Measurements from ENCODE around the gene KLC4.
A peak's percentile ranks its signal among the peaks of the same experiment; 100 is the strongest.
"Not testable (repeated sequence)": the region's sequence is repeated elsewhere in the genome, so short reads cannot be mapped to it uniquely, and the experiment has no call there.

Gene KLC4

DNA sequence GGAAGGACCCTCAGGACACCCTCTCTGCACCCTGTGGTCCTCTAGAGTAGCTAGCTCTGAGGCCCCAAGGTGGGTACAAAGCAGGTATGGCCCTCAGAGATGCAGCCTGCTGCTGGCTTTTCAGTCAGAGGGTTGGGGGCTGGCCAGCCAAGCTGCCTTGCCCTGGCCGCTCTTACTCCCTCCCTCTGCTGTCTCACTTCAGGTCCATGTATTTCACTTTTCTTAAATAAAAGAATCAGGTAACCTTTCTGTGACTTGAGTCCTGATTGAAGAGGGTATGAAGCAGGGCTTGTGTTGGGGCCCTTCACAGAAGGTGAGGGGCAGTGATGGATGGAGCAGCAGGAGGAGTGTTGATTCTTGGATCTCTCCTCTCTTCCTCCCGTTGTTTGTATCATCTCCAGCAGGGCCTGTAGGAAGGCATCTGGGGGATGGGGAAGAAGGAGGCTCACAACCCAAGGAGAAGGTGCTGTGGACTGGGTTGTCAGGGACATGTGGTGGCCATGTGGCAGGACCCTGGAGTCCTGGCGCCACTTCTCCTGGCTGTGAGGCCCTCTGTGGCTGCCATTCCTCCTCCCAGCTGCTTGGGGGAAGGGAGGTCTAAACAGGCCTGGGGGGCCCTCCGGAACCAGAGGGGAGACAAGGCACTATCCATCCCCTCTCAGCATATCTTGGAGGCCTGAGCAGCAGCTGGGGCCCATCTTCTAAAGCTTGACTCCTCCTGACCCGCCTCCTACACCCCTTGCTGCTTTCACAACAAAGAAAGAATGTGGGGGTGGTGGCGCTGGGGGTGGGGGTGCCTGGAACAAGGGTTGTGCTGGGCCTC lies 15.6 kb downstream of the KLC4 start:
- DNase-seq = no peak

DNA sequence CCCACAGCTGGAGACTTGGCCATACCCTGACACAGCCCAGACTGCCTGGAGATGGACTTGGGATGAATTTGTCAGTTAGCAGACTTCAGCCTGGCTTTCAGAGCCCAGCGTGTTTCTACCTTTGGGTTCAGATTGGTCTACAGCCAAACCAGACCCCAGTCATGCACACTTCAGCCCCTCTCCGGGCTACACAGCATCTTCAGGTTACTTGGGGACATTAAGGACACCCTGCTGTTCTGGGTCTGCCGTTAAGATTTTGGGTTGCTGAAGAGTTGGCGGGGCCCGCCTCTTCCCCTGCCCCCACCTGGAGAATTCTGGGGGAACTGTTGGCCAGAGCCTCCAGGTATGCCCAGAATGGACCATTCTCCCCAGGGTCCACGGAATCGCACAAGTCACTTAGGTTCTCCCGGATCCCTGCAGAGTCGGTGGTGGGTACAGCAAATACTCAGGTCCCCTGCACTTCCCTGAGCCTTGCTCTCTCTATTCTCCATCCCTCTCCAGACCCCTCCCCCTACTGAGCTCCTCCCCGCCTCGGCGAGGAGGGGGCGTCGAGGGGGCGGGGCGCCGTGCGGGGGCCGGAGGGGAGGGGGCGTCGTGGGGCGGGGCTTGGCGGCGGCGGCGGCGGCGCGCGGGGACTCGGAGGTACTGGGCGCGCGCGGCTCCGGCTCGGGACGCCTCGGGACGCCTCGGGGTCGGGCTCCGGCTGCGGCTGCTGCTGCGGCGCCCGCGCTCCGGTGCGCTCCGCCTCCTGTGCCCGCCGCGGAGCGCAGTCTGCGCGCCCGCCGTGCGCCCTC lies 16.4 kb downstream of the KLC4 start, which contains the start of gene PTK7:
Gene PTK7 (plus strand): TSS at position 645 of the 794 bp plus-strand sequence. CDS start 175 bp downstream, outside the sequence.
- peak; percentile 51 for DNase-seq

DNA sequence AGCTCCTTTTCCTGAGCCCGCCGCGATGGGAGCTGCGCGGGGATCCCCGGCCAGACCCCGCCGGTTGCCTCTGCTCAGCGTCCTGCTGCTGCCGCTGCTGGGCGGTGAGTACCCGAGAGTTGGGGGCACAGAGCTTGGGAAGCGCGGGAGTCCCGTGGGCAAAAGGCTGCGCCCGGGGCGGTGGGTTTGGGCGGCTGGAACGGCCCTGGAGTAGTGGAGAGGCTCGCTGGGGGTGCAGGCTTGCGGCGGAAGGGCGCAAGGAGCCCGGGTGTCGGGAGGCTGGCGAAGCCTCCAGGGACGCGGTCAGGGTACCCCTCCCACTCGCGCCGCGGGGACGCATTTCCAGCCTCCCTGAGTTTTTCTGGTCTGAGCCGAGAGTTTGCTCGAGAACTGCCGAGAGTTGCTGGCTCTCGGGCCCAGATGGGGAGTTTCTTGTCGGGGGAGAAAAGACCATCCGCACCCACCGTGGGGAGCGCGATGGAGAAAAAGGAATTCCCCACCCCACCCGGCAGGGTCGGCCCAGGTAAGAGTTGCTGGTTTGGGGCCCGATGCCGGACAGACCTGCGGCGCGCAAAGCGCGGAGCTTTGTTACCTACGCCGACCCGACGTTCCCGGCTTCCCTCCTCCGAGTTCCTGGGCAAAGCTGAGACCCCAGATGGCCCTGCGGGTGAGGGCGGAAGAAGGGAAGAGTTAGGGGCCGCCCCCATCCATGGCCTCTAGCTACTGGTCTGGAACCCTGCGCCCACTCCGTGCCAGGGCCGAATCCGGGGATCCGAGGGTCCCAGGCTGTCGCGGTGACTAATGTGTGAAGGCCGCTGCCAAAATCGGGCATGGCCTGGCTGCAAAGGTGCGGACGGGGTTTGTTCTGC lies 17.3 kb downstream of the KLC4 start:
- DNase-seq = no peak

DNA sequence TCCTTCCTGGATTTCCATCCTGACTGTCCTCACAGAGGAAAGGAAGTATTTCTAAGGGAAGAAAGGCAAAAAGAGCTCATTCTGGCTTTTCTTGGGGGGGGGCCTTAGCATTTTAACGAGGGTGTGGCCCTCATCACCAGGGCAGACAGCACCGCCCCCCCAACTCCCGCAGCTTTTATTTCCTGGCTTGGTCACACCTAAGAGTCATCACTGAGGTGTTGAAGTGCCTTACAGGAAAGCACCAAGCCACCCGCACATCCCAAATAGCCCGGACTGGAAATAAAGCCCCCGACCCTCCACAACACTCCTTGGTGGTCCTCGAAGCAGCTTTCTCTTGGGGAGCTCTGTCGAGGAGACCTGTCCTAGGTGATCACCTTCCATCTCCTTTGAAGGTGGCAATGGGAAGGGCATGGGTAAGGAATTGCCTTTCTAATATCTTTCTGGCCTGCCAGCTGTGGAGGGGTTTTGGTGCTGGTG lies 17.9 kb downstream of the KLC4 start:
- DNase-seq = no peak

DNA sequence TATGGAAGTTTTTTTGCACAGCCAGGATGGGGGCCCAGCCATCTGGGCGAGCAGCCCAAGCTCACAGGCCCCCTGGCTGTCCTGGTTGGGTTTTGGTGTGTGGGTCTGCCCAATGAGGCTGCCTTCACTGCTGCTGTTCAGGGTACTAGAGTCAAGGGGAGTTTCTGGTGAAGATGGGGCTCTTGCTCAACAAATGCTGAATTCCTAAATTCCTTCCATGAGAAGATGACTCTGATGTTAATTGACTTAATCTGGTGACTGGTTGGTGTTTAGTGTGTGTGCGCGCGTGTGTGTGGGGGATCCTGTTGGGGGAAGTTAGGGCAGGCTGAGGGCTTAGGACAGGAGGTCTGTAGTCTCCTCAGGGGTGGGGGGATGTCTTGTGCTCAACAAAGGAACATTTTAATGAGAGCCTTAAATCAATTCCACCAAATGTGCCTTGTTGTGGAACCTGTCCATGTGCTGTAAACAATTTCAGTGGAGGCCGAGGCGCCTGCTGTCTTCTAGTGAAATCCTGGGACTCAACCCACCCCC lies 18.6 kb downstream of the KLC4 start:
- no peak for DNase-seq

DNA sequence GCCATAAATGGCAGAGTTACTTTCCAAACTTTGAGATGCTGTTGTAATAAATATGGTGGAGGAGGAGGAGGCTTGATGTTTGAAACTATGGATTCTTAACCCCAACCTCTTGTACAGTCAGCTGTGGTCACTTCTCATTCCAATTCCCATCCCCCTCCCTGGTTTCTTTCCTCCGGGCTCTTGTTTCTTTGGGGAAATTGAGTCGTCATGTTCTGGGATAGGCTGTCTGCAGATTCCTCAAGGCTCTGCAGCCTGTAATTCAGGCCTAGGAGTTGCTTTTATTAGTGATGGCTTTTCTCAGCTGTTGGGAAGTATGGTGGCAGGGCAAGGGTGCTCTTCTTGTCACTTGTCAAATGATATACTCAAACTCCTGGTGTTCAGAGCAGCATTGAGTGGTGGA lies 19.3 kb downstream of the KLC4 start:
- no peak for DNase-seq

DNA sequence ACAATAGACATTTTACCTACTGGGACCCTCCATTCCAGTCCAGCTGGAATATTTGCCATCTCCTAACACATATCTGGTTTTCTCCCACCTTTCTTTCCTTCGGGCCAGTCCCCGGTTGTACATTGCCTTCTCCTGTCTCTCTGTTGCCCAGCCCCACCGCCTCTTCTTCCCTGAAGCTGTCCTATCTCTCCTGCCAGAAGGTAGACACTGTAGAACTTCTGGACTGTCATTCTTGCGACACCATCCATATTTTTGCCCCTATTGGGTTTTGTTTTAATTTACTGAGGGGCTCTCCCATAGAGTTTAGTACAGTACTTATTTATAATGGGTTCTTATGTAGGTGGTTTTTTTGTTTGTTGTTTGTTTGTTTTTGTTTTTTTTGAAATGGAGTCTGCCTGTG lies 21.6 kb downstream of the KLC4 start:
- DNase-seq = no peak

DNA sequence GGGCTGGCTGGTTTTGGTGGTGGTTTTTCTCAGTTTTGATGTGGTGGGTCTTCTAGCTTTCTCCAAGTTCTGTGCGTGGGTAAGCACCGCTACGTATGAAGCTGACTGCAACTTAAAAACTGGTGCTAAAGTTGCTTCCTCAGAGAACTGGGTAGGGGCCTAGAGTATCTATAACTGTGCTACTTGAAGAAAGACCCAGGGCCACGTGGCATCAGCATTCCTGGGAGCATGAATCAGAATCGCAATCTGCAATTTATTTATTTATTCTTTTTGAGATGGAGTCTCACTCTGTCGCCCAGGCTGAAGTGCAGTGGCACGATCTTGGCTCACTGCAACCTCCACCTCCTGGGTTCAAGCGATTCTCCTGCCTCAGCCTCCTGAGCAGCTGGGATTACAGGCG lies 22.5 kb downstream of the KLC4 start:
- not testable (repeated sequence) for DNase-seq

DNA sequence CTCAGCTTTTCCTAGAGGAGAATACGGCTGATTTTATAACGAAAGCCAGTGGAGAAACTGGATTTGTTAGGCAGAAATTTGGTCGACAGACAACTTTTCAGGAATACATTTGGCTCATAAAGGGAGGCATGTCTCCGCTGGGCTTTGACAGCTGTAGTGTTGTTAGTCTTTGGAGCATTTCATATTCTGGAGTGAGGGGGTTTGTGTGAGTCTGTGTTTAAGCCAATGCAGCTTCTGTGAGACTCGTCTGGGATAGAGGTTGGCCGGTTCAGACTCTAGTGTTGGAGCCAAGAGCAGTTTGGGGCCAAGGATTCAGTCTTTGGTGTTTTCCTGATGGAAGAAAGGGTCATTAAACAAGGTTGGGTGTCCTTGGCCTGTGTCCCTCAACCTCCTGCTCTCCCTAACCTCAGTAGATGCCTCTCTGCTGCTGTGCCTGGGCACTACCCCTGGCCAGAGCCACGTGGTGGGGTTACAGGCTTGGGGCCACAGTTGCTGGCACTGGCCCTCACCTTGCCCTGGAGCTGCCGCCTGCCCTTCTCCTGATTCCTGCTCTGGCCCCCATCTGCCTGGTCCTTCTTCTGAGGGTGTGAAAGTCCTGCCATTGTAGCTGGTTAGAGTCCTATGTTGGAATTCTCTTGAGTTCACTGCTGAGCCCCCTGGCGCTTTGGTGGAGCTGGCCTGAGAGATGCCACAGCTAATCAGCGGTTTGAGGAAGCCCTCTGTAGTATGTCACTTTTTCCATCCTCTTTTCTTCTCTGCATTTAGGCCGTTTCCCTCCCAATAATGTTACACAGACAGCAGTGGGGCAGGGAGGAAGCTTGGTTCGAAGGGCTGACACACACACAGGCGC lies 23.6 kb downstream of the KLC4 start:
- no peak for DNase-seq

DNA sequence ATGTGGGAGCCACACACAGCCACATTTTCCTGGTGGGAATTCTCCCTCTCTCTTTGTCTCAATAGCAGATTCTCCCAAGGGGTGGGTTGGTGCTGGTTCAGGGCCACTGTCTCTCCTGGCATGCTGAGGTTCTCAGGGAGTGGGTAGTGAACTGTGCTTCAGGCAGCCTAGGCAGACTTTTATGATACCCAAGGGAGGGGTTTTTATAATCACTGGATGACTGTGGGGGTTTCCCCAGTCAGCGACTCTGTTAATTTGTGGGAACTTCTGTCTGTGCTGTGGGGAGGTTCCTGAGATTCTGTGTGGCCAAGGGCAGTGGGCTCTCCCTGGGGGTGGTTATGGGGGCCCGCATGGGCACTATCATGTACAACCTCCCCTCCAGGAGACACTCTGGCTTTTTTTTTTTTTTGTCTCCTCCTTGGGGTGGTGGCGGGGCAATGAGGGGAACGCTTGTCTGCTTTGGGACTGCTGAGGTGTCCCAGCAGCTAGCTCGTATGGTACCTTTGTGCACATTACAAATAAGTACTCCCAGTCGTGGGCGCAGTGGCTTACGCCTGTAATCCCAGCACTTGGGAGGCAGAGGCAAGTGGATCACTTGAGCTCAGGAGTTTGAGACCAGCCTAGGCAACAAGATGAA lies 26.7 kb downstream of the KLC4 start:
- peak; percentile 33 for DNase-seq

DNA sequence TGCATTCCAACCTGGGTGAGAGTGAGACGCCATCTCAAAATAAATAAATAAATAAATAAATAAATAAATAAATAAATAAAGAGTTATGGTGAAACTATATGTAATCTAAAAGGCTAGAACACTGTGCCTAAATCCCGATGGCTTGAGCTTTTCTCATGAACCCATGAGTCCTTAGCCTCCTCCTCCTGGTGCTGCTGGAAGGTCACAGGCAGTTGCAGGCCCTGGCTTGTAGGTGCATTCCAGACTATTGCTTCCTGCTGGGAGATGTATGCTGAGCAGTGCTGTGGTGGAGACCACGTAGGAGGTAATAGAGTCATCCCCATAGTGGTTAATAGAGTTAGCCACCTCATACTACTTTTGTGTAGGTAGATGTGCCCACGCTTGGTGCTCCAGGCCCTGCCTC lies 29.2 kb downstream of the KLC4 start:
- no peak for DNase-seq

DNA sequence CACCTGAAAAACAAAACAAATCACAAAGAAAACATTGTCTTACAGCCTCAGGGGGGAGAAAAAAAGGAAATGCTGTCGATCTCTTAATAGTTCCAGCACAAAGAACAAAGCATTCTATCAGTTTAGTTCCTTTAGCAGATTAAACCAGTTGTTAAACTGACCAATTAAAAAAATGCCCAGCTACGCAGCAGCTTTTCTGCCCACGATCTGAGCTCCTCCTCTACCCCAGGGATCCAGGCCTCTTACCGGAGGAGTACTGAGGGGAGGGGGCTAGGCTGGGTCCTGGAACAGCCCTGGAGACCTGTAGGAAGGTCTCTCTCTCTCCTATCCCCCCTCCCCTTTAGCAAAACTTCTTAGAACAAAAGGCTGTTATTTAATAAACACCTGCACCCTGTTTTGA lies 30.0 kb downstream of the KLC4 start:
- DNase-seq = no peak

DNA sequence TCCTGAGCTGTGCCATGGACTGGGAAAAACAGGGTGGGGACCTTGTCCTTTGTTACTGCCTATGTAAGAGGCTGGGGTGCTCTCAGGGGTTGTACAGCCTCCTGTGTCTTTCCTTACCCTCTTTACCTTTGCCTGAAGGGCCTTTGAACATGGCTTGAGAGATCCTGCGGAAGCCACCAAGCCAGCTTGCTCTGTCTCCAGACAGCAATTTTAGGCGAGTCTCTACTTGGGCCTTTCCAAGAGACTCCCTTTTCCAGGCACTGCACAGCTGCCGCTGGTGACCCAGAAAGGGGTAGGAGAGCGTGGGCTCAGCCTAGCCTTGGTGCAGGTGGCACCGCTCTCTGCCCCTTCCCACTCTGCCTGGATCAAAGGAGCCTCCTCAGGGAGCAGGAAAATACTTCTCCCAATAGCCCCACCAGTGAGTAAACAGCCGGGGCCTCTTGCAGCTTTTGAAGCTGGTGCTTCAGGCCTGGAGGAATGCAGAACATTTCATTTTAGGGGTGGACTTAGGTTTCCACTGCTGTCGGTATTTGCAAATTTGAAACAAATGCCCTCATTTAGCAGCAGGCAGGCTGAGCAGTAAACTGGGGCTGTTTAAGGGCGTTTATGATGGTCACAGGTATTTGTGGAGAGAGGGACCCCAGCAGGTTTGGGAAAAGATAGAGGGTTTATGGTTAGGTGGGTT lies 30.6 kb downstream of the KLC4 start:
- no peak for DNase-seq

DNA sequence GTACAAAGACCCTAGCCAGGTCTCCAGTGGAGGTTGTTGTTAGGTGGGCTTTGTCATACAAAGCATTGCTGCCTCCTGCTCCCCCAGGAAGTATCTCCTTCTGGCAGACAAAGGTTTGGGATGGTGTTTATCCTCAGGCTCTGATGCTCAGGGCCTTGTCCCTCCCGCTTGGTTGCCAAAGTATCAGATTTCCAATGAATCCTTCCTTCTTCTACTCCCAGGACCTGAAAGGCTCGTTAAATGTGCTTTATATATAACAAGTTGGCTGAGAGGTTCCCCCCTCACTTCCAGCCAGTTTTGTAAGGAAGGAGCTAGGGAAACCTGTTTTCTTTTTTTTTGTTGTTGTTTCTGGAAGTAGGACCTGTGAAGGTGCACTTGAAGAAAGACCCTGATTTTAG lies 31.1 kb downstream of the KLC4 start:
- DNase-seq = no peak

DNA sequence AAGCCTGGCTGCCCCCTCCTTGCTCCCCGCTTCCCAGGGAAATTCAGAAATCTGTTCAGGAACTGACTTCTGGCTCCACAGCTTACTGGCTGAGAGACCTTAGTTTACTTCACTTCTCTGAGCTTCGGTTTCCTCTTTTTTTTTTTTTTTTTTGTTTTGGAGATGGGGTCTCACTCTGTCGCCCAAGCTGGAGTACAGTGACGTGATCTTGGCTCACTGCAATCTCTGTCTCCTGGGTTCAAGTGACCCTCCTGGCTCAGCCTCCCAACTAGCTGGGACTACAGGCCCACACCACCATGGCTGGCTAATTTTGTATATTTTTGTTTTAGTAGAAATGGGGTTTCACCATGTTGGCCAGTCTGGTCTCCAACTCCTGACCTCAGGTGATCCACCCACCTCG lies 31.6 kb downstream of the KLC4 start:
- no peak for DNase-seq

DNA sequence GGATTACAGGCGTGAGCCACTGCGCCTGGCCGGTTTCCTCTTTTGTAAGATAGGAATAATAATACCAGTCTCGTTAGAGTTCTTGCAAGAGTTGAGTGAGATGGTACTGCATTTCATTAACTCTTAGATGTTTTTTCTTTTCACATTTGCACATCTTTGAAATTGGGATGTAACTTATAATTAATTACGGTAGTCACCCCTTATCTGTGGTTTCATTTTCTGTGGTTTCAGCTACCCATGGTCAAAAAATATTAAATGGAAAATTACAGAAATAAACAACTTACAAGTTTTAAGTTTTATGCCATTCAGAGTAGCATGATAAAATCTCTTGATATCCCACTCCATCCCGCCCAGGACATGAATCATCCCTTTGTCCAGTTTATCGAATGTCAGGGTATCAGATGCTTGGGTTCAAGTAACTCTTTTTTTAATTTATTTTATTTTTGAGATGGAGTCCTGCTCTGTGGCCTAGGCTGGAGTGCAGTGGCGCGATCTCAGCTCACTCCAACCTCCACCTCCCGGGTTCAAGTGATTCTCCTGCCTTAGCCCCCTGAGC lies 32.1 kb downstream of the KLC4 start:
- no peak for DNase-seq

DNA sequence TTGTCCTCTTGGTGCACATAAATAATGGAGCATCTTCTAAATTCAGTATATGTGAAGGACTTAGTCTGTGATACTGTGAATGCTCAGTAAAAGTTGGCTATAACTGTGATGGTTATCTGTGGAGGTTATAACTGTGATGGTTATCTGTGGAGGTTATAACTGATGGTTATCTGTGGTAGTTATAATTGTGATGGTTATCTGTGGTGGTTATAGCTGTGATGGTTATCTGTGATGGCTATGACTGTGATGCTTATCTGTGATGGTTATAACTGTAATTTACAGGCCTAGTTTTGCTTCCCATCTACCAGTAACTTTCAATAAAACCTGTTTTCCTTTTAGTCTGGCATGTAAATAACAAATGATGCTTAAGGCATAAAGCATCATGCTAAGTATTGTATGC lies 33.2 kb downstream of the KLC4 start:
- DNase-seq = no peak

DNA sequence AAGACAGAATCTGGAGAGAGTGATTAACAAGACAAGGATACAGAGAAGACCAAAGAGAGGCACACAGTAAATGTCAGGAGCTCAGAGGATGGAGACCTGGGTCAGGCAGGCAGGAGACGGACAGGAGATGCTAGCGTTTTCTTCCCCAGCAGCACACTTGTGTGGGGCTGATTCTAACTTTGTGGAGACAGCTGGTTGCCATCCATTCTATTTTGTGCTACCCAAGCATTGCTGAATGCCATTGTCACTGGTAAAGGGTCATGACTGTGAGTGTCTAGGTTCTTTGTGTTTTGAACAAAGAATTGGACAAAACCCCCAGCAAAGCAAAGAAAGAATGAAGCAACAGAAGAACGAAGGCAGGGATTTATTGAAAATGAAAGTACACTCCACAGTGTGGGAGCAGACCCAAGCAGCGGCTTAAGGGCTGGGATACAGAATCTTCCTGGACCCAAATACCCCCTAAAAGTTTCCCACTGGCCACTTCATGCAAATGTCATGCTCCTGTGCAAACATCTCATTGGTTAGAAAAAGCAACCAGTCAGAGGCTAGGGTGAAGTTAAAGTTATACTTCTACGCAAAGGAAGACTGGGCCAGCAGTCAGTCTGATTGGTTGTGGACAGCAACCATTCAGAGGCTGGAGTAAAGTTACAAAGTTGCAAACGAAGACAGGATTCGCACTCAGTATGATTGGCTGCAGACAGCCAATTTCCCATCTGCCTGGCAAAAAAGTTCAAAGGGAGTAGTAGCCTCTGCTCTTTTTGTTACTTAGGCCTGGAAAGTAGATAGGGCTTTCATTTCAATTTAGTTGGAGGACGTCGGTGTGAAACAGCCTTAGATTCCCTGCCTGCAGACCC lies 34.2 kb downstream of the KLC4 start:
- no peak for DNase-seq

DNA sequence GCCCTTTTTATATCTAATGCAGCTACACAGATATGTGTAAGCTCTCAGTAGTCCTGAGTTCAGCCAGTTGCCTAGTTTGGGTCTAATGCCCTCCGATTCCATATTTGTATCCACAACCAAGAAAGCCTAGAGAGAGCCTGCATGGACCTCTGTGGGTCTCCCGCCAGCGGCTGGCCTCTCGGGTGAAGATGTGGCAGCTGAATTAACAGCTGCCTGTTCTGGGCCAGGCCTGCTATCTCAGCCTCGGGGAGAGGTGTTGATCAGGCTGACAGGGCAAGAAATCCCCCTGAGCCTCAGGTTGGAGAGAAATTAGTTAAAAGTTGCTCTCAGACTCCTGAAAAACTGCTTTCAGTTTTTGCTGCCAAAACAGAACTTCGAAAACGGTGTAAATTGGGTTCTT lies 36.5 kb downstream of the KLC4 start:
- no peak for DNase-seq

Measured in stimulated activated CD8-positive, alpha-beta memory T cell treated with anti-CD3 and anti-CD28 coated beads, Interleukin-4, amount 100 ng/mL, for 48 hours (primary cell).